Body of pancreas (tissue), 4 donors: ENCODE measurements around the gene SPRR3.

Source experiments
- CTCF ChIP-seq, 7 experiments: fragments of 450-650 bp in 4 of 7; fragments of 200-600 bp in 3 of 7; sonication (generic) in 3 of 7; IDR thresholded peaks; one replicate each; pipeline ENCODE4 v1.5.1; 2016 to 2019; ENCODE audit warnings: antibody characterized with exemption in 7 of 7
- POLR2A ChIP-seq, 3 donors: fragments of 450-650 bp; IDR thresholded peaks; one replicate each; pipeline ENCODE4 v1.6.1; 2016; ENCODE audit warnings: antibody characterized with exemption in 3 of 3, mild to moderate bottlenecking in 2 of 3

GRCh38 chr1:152980676-152981075 lies 20.9 kb upstream of the SPRR3 start:
- TF ChIP-seq CTCF (IDR thresholded peaks at IDR 0.05) (no peak), POLR2A (IDR thresholded peaks at IDR 0.05) (no peak)
